A204.1 (cell line): Measurements from ENCODE around the gene HDAC1.
"Not testable (repeated sequence)": the region's sequence is repeated elsewhere in the genome, so short reads cannot be mapped to it uniquely, and the experiment has no call there.

ENCODE experiments used
- FAIRE-seq: peaks from 2 replicates; lab custom pipeline; 2012; peaks lifted over from hg19 to GRCh38; lab: Jason Lieb, UNC

Gene HDAC1

DNA sequence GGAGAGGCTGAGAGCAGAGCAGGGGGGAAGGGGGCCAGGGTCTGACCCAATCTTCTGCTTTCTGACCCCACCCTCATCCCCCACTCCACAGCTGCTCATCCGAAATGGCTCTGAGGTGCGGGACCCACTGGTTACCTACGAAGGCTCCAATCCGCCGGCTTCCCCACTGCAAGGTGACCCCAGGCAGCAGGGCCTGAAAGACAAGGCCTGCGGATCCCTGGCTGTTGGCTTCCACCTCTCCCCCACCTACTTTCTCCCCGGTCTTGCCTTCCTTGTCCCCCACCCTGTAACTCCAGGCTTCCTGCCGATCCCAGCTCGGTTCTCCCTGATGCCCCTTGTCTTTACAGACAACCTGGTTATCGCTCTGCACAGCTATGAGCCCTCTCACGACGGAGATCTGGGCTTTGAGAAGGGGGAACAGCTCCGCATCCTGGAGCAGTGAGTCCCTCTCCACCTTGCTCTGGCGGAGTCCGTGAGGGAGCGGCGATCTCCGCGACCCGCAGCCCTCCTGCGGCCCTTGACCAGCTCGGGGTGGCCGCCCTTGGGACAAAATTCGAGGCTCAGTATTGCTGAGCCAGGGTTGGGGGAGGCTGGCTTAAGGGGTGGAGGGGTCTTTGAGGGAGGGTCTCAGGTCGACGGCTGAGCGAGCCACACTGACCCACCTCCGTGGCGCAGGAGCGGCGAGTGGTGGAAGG, 17.1 kb upstream of the HDAC1 start:
- no peak for FAIRE-seq

- FAIRE-seq: no peak
Observed at GRCh38 chr1:32275424-32275823, 16.5 kb upstream of the HDAC1 start.

DNA sequence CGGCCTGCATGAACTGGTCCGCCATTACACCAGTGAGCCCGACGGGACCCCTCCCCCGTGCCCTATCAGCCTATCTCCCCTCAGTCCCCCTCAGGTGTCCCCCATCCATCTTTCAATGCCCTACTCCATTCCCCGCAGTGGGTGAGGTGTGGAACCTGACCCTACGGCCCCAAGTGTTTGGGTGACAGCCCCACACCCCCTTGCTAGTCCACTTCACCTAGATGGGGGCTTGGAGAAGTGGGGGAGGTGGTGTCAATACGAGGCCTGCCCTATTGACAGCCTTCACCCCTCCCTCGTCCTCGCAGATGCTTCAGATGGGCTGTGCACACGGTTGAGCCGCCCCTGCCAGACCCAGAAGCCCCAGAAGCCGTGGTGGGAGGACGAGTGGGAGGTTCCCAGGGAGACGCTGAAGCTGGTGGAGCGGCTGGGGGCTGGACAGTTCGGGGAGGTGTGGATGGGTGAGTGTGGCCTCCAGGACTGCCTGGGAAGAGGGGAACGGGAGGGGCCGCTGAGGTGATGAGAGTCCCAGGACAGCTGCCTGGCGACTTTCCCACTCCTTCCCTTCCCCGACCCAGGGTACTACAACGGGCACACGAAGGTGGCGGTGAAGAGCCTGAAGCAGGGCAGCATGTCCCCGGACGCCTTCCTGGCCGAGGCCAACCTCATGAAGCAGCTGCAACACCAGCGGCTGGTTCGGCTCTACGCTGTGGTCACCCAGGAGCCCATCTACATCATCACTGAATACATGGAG, 15.7 kb upstream of the HDAC1 start:
- FAIRE-seq: no peak

GRCh38 chr1:32284777-32285176, 7.1 kb upstream of the HDAC1 start:
- FAIRE-seq: not testable (repeated sequence)

GRCh38 chr1:32285658-32286057, 6.2 kb upstream of the HDAC1 start:
- no peak for FAIRE-seq

- FAIRE-seq: no peak
Observed at GRCh38 chr1:32286763-32287162, 5.1 kb upstream of the HDAC1 start.

GRCh38 chr1:32289256-32289655, 2.6 kb upstream of the HDAC1 start:
- no peak for FAIRE-seq

- FAIRE-seq: no peak
Observed at GRCh38 chr1:32291145-32291707, 657 bp upstream of the HDAC1 start.

GRCh38 chr1:32298211-32298610, 6.3 kb downstream of the HDAC1 start:
- not testable (repeated sequence) for FAIRE-seq

GRCh38 chr1:32299327-32299726, 7.4 kb downstream of the HDAC1 start:
- FAIRE-seq: no peak

DNA sequence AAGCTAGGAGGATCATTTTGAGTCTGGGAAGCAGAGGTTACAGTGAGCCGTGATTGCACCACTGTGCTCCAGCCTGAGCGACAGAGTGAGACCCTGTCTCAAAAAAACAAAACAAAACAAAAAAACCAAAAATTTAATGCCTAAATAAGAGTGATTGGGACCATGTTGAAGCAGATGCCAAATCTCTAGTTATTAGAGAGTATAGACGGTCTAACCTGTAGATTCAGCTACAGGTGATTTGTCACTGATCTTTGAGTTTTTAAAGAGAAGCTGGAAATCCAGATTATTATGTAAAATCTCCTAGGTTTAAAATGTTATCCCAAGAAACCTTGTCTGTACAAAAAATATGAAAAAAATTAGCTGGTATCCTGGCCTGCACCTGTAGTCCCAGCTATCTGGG, 11.5 kb downstream of the HDAC1 start:
- no peak for FAIRE-seq

- FAIRE-seq: no peak
Observed at GRCh38 chr1:32303997-32304622, 12.2 kb downstream of the HDAC1 start.

GRCh38 chr1:32305310-32305709, 13.4 kb downstream of the HDAC1 start:
- FAIRE-seq: no peak

- FAIRE-seq: no peak
Observed at GRCh38 chr1:32307324-32307723, 15.4 kb downstream of the HDAC1 start.

DNA sequence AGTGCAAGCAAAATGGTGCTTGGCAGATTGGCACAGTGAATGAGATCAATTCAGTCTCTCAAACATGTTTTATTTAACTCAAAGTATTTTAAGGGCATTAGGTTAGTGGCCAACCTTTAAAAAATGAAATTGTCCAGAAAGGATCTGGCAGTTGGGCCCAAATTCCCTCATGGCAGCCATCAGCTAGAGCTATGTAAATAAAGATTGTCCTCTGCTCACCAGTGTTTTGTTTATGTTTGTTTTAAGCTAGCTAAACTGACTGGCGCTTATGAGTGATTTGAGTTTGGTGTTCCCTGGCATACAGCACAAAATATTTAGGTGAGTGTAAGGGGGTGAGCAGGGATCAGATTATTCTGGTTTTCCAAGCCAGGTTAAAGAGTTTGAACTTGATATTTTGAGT, 18.1 kb downstream of the HDAC1 start:
- no peak for FAIRE-seq

DNA sequence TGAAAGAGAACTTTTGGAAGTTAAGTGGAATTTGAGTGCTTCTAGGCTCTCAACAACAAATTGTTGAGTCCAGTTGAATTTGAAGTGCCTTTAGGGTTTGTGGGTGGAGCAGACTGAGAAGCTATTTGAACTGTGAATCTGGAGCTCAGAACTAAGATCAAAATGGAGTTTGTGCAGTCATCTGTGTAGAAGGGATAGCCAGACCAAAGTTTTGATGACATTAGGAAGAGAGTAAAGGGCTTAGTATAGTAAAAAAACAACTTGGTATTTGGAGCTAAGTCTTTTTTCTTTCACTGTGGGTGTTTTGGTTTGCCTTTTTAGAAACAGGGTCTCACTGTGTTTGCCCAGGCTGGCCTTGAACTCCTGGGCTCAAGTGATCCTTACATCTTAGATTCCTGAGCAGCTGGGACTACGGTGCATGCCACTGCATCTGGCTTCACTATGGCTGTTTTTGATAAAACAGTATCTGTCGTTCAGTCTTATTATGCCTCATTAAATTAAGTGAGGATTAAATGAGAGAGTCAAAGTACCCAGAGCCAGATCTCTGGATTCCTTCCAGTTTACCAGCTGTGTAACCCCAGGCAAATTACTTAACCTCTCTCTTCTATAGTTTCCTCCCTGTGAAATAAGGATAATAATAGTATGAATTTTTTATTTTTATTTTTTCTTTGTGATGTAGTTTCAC, 20.0 kb downstream of the HDAC1 start:
- FAIRE-seq: no peak

DNA sequence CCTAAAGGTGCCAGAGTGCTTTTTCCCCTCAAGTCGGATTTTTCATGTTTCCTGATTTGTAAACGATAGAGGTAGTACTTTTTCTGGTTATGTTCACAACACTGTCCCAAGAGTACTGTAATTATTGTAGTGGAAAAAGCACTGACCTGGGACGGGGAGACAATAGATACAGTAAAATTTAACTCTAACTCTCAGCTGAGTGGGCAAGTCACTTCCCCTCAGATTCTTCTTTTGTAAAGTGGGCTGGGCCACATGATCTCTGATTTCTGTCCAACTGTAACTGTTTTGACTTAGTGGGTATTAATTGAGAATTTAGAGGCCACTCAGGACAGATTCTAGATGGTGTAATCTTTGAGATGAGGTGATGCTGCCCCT, 25.0 kb downstream of the HDAC1 start:
- no peak for FAIRE-seq

DNA sequence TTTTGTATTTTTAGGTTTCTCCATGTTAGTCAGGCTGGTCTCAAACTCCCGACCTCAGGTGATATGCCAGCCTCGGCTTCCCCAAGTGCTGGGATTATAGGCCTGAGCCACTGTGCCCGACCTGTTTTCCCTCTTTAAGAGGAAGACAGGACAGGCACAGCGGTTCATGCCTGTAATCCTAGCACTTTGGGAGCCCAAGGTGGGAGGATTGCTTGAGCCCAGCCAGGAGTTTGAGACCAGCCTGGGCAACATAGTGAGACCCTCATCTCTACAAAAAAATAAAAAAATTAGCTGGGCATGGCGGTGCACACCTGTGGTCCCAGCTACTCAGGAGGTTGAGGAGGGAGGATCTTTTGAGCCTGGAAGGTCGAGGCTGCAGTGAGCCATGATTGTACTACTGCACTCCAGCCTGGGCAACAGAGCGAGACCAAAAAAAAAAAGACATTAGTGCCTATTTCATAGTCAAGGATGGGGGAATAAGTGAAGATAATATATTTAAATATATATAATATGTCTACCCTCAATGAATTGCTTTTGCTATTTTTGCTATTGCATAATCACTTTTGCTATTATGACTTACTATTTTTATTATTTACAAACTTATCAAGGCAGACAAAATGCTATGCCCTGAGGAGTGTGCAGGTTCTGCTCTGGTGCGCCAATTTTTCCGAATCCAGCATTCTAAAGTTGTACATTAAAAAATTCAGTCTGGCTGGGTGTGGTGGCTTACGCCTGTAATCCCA, 26.4 kb downstream of the HDAC1 start:
- no peak for FAIRE-seq

- FAIRE-seq: no peak
Observed at GRCh38 chr1:32321712-32322291, 29.9 kb downstream of the HDAC1 start.

- FAIRE-seq: no peak
Observed at GRCh38 chr1:32327204-32327603, 35.3 kb downstream of the HDAC1 start.

DNA sequence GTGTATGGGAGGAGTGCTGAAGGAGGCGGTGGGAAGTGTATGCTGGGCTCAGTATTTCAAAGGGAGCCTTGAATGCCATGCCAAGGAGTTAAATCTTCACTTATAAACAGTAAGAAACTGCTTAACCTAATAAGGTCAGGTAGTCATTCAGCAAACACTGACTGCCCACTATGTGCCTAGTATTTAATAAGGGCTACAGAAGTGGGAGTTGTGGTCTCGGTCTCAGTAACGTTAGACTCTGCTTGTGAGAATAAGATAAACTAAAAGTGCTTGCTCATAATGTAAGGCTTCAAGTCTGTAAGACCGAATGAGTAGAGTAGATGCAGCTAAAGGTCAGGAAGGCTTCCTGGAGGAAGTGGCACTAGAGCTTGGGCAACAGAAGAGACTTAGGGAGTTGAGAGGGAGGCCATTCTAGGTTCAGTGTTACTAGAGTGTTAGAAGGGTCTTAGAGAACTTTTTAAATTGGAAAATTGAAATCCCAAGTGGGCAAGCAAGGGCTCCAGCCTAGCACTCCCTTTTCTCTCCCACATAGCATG, 38.1 kb downstream of the HDAC1 start:
- no peak for FAIRE-seq
